ENCODE measurements around the gene IQCH.

The IQCH gene

DNA sequence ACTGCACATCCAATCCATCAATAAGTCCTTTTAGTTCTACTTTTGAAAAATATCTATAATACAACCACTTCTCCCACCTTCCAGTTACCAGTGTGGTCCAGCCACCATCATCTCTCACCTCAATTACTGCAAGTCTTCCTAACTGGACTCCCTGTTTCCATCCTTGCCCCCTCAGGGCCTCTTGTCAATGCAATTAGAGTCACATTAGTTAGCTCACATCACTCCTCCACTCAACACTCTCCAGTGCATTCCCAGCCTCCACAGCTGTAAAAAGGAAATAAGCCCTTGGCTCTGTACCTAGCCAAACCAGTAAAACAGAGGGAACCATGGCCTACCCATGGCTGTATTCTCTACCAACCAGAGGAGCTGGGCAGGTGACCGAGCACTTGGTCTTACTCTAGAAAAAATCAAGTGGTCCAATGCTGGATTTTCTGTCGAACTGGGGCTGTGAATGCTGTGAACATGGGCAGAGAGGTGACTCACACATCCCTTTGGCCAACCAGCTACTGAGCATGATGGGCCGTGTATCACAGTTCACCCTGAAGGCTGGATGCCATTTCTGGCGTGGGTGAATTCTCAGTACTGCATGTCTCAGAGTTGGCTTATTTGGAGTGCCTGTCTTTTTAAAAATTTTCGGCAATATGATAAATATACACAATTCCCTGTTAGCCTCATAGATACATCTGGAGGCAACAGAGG is 203.9 kb downstream of the IQCH start:
- DNase-seq: no peak

GRCh38 chr15:67460521-67460920 is 205.9 kb downstream of the IQCH start:
- no peak for DNase-seq

DNA sequence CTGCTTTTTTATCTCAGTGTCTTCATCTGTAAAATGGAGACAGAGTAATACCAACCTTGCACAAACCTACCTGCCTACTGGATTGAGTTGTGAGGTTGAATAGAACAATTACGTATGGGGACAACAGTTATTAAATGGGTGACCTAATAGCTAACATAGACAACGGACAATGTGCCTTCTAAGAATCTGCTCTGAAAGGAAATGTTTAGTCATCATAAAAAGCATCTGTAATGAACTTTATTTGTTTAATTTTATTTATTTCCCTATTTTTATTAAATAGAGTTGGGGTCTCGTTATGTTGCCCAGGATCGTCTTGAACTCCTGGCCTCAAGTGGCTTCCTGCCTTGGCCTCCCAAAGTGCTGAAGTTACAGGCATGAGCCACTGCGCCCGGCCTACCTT is 207.1 kb downstream of the IQCH start:
- no peak for DNase-seq

- no peak for DNase-seq
These were observed 208.3 kb downstream of the IQCH start for GRCh38 chr15:67462875-67463274.

DNA sequence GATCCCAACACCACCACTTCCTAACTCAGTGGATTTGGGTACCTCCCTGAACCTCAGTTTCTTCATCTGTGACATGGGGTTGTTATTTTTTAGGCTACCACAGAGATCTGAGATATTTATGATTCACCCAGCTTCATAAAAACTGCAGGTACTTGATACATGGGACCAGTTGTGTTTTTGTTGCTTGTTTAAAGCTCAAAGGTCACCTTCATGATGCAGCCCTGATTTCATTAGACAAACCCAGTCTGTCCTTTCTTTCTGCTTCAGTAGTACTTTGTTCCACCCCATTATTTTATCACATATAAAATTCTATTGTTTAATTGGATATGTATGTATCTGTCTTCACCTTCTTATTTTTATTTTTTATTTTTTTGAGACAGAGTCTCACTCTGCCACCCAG is 208.9 kb downstream of the IQCH start:
- DNase-seq: no peak

DNA sequence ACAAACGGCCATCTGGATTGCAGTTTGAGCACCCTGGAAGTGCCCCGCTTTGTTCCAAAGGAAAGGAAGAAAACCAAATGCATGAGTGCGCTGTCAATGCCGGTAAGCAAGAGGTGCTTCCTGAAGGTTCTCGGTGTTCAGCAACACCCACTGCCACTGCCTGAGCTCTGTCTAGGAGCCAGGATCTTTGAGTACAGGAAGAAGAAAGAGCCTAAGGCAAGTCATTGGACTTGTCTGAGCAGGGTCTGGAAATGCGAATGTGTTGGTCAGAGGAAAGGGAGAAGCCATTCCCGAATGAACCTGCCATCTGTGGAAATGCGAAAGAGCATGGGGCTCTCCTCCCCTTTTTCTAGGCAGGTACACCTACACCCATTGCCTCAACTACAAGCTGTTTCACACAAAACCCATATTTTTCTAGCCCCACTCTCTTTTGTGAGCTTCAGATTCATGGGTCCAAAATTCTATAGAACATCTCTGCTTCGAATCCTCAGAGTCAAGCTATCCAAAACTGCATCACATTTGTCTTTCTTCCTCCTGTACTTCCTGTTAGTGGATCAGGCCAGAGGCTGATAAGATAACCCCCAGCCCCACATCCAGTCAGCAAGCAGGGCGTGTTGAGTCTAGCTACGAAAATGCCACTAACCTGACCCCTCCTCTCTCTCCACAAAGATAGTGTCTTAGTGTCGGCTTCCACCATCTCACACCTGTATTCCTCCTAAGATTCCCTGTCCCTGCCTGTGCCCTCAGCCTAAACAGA is 210.8 kb downstream of the IQCH start:
- DNase-seq: no peak

GRCh38 chr15:67468416-67468815 is 213.8 kb downstream of the IQCH start:
- no peak for DNase-seq

- no peak for DNase-seq
These were observed 215.1 kb downstream of the IQCH start for GRCh38 chr15:67469680-67470079.

GRCh38 chr15:67472957-67473356 is 218.4 kb downstream of the IQCH start:
- DNase-seq: no peak

GRCh38 chr15:67474405-67475110 is 220.0 kb downstream of the IQCH start:
- no peak for DNase-seq

DNA sequence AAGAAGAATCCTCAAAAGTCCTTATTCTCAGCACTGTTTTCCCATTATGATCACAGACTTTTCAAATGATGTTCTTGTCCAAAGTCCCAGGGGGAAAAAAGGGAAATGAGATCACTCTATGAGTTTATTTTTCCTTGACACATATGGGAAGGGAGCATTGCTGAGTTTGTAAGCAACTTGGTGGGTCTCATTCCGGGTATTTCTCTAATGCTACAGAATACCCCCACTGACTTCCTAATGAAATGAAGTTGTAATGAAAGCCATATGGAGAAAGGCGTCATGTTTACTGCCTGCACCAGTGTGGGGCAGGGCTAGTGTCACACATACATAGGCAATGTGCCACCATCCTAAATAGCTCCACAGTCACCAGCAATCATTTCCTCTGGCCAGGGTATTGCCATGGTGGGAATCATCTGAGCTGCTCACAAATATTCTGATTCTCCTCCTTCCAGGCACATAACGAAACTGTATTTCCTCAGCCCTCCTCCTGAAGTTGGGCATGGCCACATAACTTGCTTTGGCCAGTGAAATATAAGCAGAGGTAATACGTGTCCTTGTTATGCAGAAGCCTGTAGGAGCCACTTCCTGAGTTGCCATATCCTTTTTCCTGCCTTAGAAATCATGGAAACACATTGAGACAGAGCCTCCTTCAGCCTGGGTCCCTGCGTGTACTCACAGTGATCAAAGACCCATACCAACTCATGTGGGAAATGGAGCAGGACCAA is 225.4 kb downstream of the IQCH start:
- no peak for DNase-seq

GRCh38 chr15:67480741-67481140 is 226.2 kb downstream of the IQCH start:
- DNase-seq: no peak

DNA sequence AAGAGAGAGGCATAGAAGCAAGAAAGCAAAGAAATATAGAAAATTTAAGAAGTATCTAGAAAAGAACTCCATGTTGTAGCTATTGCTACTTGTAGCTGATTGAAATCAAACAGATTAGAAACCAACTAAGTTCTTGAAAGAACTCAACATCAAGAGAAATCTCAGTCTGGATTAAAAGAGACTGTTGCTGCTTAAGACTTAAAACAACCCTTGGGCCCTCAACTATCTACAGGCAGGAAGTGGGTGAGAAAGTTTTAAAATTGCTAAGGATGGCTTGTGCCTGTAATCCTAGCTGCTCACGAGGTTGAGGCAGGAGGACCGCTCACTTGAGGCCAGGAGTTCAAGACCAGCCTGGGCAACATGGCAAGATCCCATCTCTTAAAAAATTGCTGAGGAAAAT is 227.1 kb downstream of the IQCH start:
- no peak for DNase-seq

DNA sequence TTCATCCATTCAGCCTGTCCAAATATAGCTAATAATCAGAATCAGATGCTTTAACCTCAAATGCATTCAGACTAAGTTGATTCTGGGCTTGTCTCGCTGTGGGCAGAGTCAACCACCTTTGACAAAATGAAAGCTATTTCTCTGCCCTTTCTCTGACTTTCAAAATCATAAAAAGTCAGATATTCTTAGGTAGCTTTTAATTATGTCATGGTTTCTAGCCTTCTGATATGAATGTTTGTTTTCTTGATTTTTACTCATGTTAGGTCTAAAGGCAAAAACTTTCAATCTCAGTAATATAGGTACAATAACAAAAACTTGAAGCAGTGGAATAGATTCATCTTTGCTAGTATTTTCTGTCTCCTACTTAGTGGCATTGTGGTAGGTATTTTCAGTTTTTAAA is 241.0 kb downstream of the IQCH start:
- DNase-seq: no peak

- no peak for DNase-seq
These were observed 246.7 kb downstream of the IQCH start for GRCh38 chr15:67501177-67501835.

- DNase-seq: no peak
These were observed 247.4 kb downstream of the IQCH start for GRCh38 chr15:67501836-67502461.

DNA sequence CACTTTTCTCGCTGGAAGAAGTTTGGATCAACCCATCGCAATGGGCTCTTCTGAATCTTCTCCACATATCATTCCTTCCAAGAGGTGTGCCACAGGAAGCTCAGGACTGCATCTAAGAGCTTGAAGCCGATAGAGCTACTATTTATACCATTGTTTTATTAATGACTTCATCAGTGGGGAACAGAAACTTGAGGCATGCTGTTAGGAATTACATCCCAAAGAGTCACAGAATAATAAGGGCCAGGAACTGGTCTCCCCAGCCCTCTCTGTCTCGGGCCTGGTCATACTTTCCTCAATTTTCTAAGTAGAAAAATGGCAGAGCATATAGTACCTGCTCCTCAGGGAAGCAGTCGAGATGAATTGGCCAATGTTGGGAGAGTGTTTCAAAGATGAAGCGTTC is 249.5 kb downstream of the IQCH start:
- DNase-seq: no peak

DNA sequence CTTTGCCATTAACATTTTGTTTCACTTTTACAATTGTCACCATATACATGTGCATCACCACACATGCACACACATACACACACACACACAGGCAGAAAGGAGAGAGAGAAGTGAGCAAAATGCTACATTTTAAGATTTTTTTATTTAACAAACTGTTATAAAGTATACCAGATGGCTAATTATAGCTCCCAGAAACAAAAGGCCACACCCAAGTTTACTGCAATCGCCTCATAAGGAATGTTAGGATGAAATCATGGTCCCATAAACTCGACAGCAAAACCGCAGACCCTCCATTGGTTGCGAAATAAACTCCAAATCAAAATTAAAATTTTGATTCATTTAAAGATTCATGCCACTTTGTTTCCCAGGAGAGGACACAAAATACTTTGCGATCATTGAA is 250.2 kb downstream of the IQCH start:
- no peak for DNase-seq

DNA sequence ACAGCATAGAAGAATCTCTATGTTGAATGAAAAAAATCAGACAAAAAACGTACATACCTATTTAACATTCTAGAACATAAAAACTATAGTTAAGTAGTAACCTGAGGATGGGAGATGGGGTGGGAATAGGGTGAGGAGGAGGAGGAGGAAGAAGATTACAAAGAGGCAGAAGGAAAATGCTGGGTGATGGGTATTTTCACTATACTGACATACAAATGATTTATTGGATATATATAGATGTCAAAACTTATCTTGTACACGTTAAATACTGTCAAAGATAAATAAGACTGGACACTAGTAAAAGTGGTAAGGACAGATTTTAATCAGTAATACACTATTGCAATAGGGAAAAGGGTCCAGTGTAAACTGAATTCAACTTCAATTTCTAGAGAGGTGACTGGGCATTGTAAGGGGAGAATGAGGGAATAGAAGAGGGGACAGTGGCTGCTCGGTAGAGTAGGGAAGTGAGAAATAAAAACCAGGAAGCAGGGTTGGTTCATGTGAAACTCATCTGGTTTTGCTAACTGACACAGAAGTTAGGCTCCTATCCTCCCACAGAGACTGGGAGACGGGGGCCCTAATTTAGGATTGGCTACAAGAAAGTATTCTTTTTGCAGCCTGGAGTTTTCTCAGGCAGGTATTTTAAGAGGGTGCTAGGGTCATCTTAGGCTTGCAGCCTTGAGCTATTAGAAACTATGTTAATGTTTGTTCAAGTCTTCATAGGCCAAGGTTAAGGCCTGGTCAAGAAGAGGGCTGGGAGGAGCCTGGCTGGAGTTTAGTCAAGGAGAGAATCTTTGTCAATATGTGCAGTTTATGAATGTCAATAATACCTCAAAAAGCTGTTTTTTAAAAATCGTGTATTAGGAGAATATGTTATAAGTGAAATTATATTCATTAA is 251.3 kb downstream of the IQCH start:
- DNase-seq: no peak

GRCh38 chr15:67506775-67507747 is 252.5 kb downstream of the IQCH start:
- DNase-seq: no peak
